HG02943 (cell line): ENCODE measurements around the gene DBF4.
"Not testable (repeated sequence)": the region's sequence is repeated elsewhere in the genome, so short reads cannot be mapped to it uniquely, and the experiment has no call there.

Source experiments
- ATAC-seq: cut with Tn5 transposase; IDR thresholded peaks from one replicate; pipeline ENCODE4 v1.9.1; 2021; ENCODE audit warnings: mild to moderate bottlenecking, low read depth, moderate library complexity; ENCODE audit not compliant: unreplicated experiment

Gene DBF4

GRCh38 chr7:87945926-87946325, 69.6 kb downstream of the DBF4 start:
- not testable (repeated sequence) for ATAC-seq

- ATAC-seq, result no peak
These were observed 72.1 kb downstream of the DBF4 start for GRCh38 chr7:87948371-87948770.
